Measurements from ENCODE around the gene CPPED1.
"Not testable (repeated sequence)": the region's sequence is repeated elsewhere in the genome, so short reads cannot be mapped to it uniquely, and the experiment has no call there.

The CPPED1 gene

GRCh38 chr16:12793865-12794240, 9.8 kb downstream of the CPPED1 start:
- no peak for DNase-seq (ENCODE audit: low read depth)
- H3K4me3 ChIP-seq (ENCODE audit: low read depth, low read length), result no peak overlapping the region
- TF ChIP-seq CTCF (IDR thresholded peaks at IDR 0.05; ENCODE audit: control insufficient read depth, extremely low read depth, insufficient read depth), result no peak

GRCh38 chr16:12793120-12793864, 10.4 kb downstream of the CPPED1 start:
- no peak for DNase-seq (ENCODE audit: low read depth)
- no peak for TF ChIP-seq CTCF (IDR thresholded peaks at IDR 0.05; ENCODE audit: control insufficient read depth, extremely low read depth, insufficient read depth)
- H3K4me3 ChIP-seq (ENCODE audit: low read depth, low read length), result no peak overlapping the region

- DNase-seq (ENCODE audit: low read depth); H3K4me3 ChIP-seq (ENCODE audit: low read depth, low read length): not testable (repeated sequence)
These were observed 11.2 kb downstream of the CPPED1 start for GRCh38 chr16:12792528-12792927.

- no peak for DNase-seq (ENCODE audit: low read depth)
- TF ChIP-seq CTCF (IDR thresholded peaks at IDR 0.05; ENCODE audit: control insufficient read depth, extremely low read depth, insufficient read depth), result no peak
- no peak overlapping the region for H3K4me3 ChIP-seq (ENCODE audit: low read depth, low read length)
These were observed 12.3 kb downstream of the CPPED1 start for GRCh38 chr16:12791340-12791739.

GRCh38 chr16:12788758-12789157, 14.9 kb downstream of the CPPED1 start:
- no peak for DNase-seq (ENCODE audit: low read depth)
- no peak for TF ChIP-seq CTCF (IDR thresholded peaks at IDR 0.05; ENCODE audit: control insufficient read depth, extremely low read depth, insufficient read depth)
- no peak overlapping the region for H3K4me3 ChIP-seq (ENCODE audit: low read depth, low read length)

GRCh38 chr16:12786081-12786480, 17.6 kb downstream of the CPPED1 start:
- no peak for TF ChIP-seq CTCF (IDR thresholded peaks at IDR 0.05; ENCODE audit: control insufficient read depth, extremely low read depth, insufficient read depth)
- no peak for DNase-seq (ENCODE audit: low read depth)
- no peak overlapping the region for H3K4me3 ChIP-seq (ENCODE audit: low read depth, low read length)

GRCh38 chr16:12784076-12784475, 19.6 kb downstream of the CPPED1 start:
- no peak overlapping the region for H3K4me3 ChIP-seq (ENCODE audit: low read depth, low read length)
- DNase-seq (ENCODE audit: low read depth), result no peak
- TF ChIP-seq CTCF (IDR thresholded peaks at IDR 0.05; ENCODE audit: control insufficient read depth, extremely low read depth, insufficient read depth), result no peak
